Neural cell (in vitro differentiated cells): Measurements from ENCODE around the gene GPR107. TPM values are rescaled to one million over a fixed set of nuclear protein-coding genes. Genes with fewer than 3 reads are reported as not detected.

ENCODE experiments used
- H2AFZ ChIP-seq: fragments of 200-600, 300-800 bp; sonication (generic), shearing (Covaris generic); 2 replicates; pipeline ENCODE4 v1.6.0; 2014; ENCODE audit warnings: low read depth, mild to moderate bottlenecking, antibody characterized with exemption, low read length, moderate library complexity
- H3F3A ChIP-seq: fragments of 200-600 bp; shearing (Covaris generic); 2 replicates; pipeline ENCODE4 v1.6.1; 2016; ENCODE audit warnings: mild to moderate bottlenecking, moderate library complexity, mixed read lengths, antibody characterized with exemption, low read length; ENCODE audit not compliant: insufficient read depth, poor library complexity, severe bottlenecking
- H3K27ac ChIP-seq: fragments of 200-600, 300-800 bp; sonication (generic), shearing (Covaris generic); 2 replicates; pipeline ENCODE4 v1.5.1; 2014; ENCODE audit warnings: mild to moderate bottlenecking, low read length, moderate library complexity
- H3K27me3 ChIP-seq: fragments of 300-800, 200-600 bp; sonication (generic), shearing (Covaris generic); 2 replicates; pipeline ENCODE4 v1.6.0; 2014; ENCODE audit warnings: mild to moderate bottlenecking, low read depth, low read length, moderate library complexity; ENCODE audit not compliant: insufficient read depth
- H3K36me3 ChIP-seq: fragments of 300-800, 200-600 bp; sonication (generic), shearing (Covaris generic); 2 replicates; pipeline ENCODE4 v1.5.1; 2014; ENCODE audit warnings: mild to moderate bottlenecking, antibody characterized with exemption, low read length, moderate library complexity; ENCODE audit not compliant: insufficient read depth
- H3K4me2 ChIP-seq: fragments of 300-800, 200-600 bp; sonication (generic), shearing (Covaris generic); 2 replicates; pipeline ENCODE4 v1.6.0; 2014; ENCODE audit warnings: mild to moderate bottlenecking, low read length
- H3K4me3 ChIP-seq: fragments of 300-800, 200-600 bp; sonication (generic), shearing (Covaris generic); 2 replicates; pipeline ENCODE4 v1.5.1; 2014; ENCODE audit warnings: mild to moderate bottlenecking, low read length, moderate library complexity
- H3K79me2 ChIP-seq: fragments of 200-600 bp; shearing (Covaris generic); replicated peaks from 2 replicates; pipeline ENCODE4 v1.6.0; 2014; ENCODE audit warnings: mild to moderate bottlenecking, low read length, moderate library complexity; ENCODE audit not compliant: insufficient read depth
- H3K9ac ChIP-seq: fragments of 300-800, 200-600 bp; sonication (generic), shearing (Covaris generic); 2 replicates; pipeline ENCODE4 v1.6.1; 2016; ENCODE audit warnings: mild to moderate bottlenecking, low read length, mixed read lengths
- H3K9me2 ChIP-seq: fragments of 200-600 bp; shearing (Covaris generic); 2 replicates; pipeline ENCODE4 v1.6.1; 2016; ENCODE audit warnings: mild to moderate bottlenecking, low read length, mixed read lengths; ENCODE audit not compliant: insufficient read depth
- H3K9me3 ChIP-seq: fragments of 200-600, 300-800 bp; sonication (generic), shearing (Covaris generic); 2 replicates; pipeline ENCODE4 v1.6.1; 2016; ENCODE audit warnings: mild to moderate bottlenecking, mixed run types, low read length, moderate library complexity, mixed read lengths
- H4K20me1 ChIP-seq: fragments of 200-600 bp; shearing (Covaris generic); 2 replicates; pipeline ENCODE4 v1.6.1; 2016; ENCODE audit warnings: mild to moderate bottlenecking, mixed run types; ENCODE audit not compliant: insufficient read depth
- EP300 ChIP-seq: fragments of 450-650 bp; conservative IDR thresholded peaks from 2 replicates; pipeline ENCODE4 v1.6.1; 2014; ENCODE audit warnings: antibody characterized with exemption, mild to moderate bottlenecking, moderate library complexity; ENCODE audit not compliant: poor library complexity, severe bottlenecking
- EZH2 ChIP-seq: fragments of 200-600, 300-800 bp; shearing (Covaris generic), sonication (generic); IDR thresholded peaks from 2 replicates; pipeline ENCODE4 v1.6.1; 2014; ENCODE audit warnings: antibody characterized with exemption, low read length, borderline replicate concordance, mild to moderate bottlenecking; ENCODE audit not compliant: insufficient read depth, poor library complexity, severe bottlenecking
- MXI1 ChIP-seq: fragments of 450-650 bp; conservative IDR thresholded peaks from 2 replicates; pipeline ENCODE4 v1.6.1; 2014; ENCODE audit warnings: antibody characterized with exemption, mild to moderate bottlenecking; ENCODE audit not compliant: poor library complexity, severe bottlenecking
- POLR2AphosphoS5 ChIP-seq: IDR thresholded peaks from 2 replicates; pipeline ENCODE4 v1.6.1; 2012
- RAD21 ChIP-seq: fragments of 450-650 bp; conservative IDR thresholded peaks from 2 replicates; pipeline ENCODE4 v1.6.1; 2014; ENCODE audit warnings: antibody characterized with exemption, mild to moderate bottlenecking, moderate library complexity
- REST ChIP-seq: IDR thresholded peaks from 2 replicates; pipeline ENCODE4 v1.6.1; 2012; ENCODE audit warnings: borderline replicate concordance
- SMC3 ChIP-seq: fragments of 450-650 bp; conservative IDR thresholded peaks from 2 replicates; pipeline ENCODE4 v1.6.1; 2014; ENCODE audit warnings: antibody characterized with exemption, mild to moderate bottlenecking, moderate library complexity; ENCODE audit not compliant: poor library complexity
- TAF1 ChIP-seq: IDR thresholded peaks from 2 replicates; pipeline ENCODE4 v1.6.1; 2012; ENCODE audit warnings: low read depth
- polyA plus RNA-seq: library from polyadenylated mRNA; depleted of rRNA; stranded (reverse); fragments of >200 nt; gene quantifications from 2 replicates; pipeline ENCODE4 v1.2.3, GENCODE V29; 2014
- TF ChIP-seq, protein P1 (sequence below): fragments of 450-650 bp; IDR thresholded peaks from 2 replicates; pipeline ENCODE4 v1.5.1; 2014; ENCODE audit warnings: antibody characterized with exemption, mild to moderate bottlenecking, moderate library complexity; ENCODE audit not compliant: poor library complexity, severe bottlenecking

Gene GPR107
- polyA plus RNA-seq, 1 donor from 2014 or later = 21.5 TPM

DNA sequence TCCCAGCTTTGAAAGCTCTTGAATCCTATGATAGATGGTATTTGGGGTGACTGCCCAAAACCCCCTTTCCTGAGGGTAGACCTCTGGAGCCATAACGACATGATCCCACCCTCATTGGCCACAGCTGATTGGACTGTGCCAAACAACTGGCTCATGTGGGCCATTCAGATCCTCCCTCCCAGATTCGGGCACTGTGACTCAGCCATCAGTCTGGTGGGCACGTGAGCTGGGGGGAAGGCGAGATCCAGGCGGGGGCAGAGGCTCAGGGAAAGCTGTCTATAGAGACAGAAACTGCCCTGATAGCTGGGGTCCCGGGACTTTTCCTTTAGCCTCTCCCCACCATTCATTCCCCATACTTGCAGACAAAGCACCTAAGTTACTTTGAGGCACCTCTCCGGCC, 103.4 kb downstream of the GPR107 start:
- Histone ChIP-seq H3K36me3 (no peaks in the 10 kb centered on the region), H3K27ac (no peak overlapping the region), H3K9me3 (no peaks in the 10 kb centered on the region), H3F3A (no peaks in the 10 kb centered on the region), H2AFZ (no peak overlapping the region), H3K4me3 (no peak overlapping the region), H3K27me3 (no peaks in the 10 kb centered on the region), H3K4me2 (no peak overlapping the region), H3K9ac (no peak overlapping the region), H4K20me1 (no peaks in the 10 kb centered on the region), H3K9me2 (no peaks in the 10 kb centered on the region), H3K79me2 (no peaks in the 10 kb centered on the region)
- TF ChIP-seq RAD21 (no peak), REST (no peak), SMC3 (no peak), TAF1 (no peak), EZH2 (no peak), MXI1 (no peak), POLR2AphosphoS5 (no peak), EP300 (no peak)
- TF ChIP-seq, protein P1, sequence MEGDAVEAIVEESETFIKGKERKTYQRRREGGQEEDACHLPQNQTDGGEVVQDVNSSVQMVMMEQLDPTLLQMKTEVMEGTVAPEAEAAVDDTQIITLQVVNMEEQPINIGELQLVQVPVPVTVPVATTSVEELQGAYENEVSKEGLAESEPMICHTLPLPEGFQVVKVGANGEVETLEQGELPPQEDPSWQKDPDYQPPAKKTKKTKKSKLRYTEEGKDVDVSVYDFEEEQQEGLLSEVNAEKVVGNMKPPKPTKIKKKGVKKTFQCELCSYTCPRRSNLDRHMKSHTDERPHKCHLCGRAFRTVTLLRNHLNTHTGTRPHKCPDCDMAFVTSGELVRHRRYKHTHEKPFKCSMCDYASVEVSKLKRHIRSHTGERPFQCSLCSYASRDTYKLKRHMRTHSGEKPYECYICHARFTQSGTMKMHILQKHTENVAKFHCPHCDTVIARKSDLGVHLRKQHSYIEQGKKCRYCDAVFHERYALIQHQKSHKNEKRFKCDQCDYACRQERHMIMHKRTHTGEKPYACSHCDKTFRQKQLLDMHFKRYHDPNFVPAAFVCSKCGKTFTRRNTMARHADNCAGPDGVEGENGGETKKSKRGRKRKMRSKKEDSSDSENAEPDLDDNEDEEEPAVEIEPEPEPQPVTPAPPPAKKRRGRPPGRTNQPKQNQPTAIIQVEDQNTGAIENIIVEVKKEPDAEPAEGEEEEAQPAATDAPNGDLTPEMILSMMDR = no peak

DNA sequence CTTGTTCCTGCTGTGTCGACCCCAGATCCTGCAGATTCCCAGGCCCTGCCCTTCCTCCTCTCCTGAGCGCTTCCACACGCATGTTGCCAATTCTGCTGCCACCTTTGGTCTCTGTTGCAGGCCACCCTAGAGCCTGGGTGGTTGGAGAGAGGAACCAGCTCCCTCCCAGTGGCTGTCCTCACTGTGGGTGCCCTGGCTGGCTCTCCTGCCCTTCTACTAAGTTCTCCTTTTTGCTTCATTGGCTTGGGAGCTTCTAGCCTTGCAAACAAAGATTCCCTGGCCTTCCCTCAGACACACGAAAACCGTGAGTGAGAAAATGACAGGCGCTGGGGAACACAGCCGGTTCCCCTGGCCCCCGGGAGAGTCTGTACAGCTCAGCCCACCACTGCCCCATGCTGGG, 104.3 kb downstream of the GPR107 start:
- Histone ChIP-seq H4K20me1 (no peaks in the 10 kb centered on the region), H3K4me2 (no peak overlapping the region), H3K4me3 (no peak overlapping the region), H3K27me3 (no peaks in the 10 kb centered on the region), H3K79me2 (no peaks in the 10 kb centered on the region), H3K9me2 (no peaks in the 10 kb centered on the region), H3F3A (no peaks in the 10 kb centered on the region), H3K27ac (no peak overlapping the region), H3K9me3 (no peaks in the 10 kb centered on the region), H2AFZ (no peak overlapping the region), H3K9ac (no peak overlapping the region), H3K36me3 (no peaks in the 10 kb centered on the region)
- TF ChIP-seq EP300 (no peak), MXI1 (no peak), POLR2AphosphoS5 (no peak), SMC3 (no peak), EZH2 (no peak), REST (no peak), RAD21 (no peak), TAF1 (no peak)
- TF ChIP-seq, protein P1 = no peak
